CD4-positive, alpha-beta T cell treated with Interleukin-10 for 1 hour (primary cell): ENCODE data around the gene SOCS1.
A peak's percentile ranks its signal among the peaks of the same experiment; 100 is the strongest.

Experiments used
- DNase-seq: peaks from one replicate; pipeline ENCODE4 v3.0.0-alpha.2; 2020

Gene SOCS1

GRCh38 chr16:11283820-11284248, 27.8 kb upstream of the SOCS1 start:
- DNase-seq = no peak

GRCh38 chr16:11280616-11281522, 24.9 kb upstream of the SOCS1 start, which contains the start of gene PRM1:
Gene PRM1, minus strand, starts transcription at chr16:11281330. Its CDS starts 92 bp downstream, at chr16:11281238.
- no peak for DNase-seq

- DNase-seq = no peak
Observed at GRCh38 chr16:11278681-11279628, 23.0 kb upstream of the SOCS1 start.

GRCh38 chr16:11277607-11278337, 21.8 kb upstream of the SOCS1 start:
- DNase-seq = no peak

GRCh38 chr16:11276896-11277593, 21.0 kb upstream of the SOCS1 start:
- no peak for DNase-seq

- no peak for DNase-seq
Observed at GRCh38 chr16:11276143-11276895, 20.3 kb upstream of the SOCS1 start, which contains the start of gene PRM2. Gene PRM2, minus strand, starts transcription at chr16:11276480. Its CDS starts 110 bp downstream, at chr16:11276370.

GRCh38 chr16:11274964-11275363, 19.0 kb upstream of the SOCS1 start:
- no peak for DNase-seq

GRCh38 chr16:11273721-11274324, 17.8 kb upstream of the SOCS1 start:
- no peak for DNase-seq

- DNase-seq = no peak
Observed at GRCh38 chr16:11272921-11273720, 17.1 kb upstream of the SOCS1 start, which contains the start of gene PRM3. Gene PRM3, minus strand, starts transcription at chr16:11273629. Its CDS starts 34 bp downstream, at chr16:11273595.

- DNase-seq = no peak
Observed at GRCh38 chr16:11272484-11272883, 16.5 kb upstream of the SOCS1 start.

GRCh38 chr16:11271610-11272009, 15.6 kb upstream of the SOCS1 start:
- no peak for DNase-seq

- DNase-seq = no peak
Observed at GRCh38 chr16:11270602-11271162, 14.7 kb upstream of the SOCS1 start.

GRCh38 chr16:11268921-11269375, 12.9 kb upstream of the SOCS1 start, which contains the start of gene TNP2:
Gene TNP2, minus strand, starts transcription at chr16:11269325. Its CDS starts 63 bp downstream, at chr16:11269262.
- no peak for DNase-seq

- no peak for DNase-seq
Observed at GRCh38 chr16:11265124-11265523, 9.1 kb upstream of the SOCS1 start.

- no peak for DNase-seq
Observed at GRCh38 chr16:11264155-11264832, 8.3 kb upstream of the SOCS1 start.

- peak; percentile 40 for DNase-seq
Observed at GRCh38 chr16:11263737-11264136, 7.7 kb upstream of the SOCS1 start.

GRCh38 chr16:11262915-11263314, 6.9 kb upstream of the SOCS1 start:
- no peak for DNase-seq

- DNase-seq = no peak
Observed at GRCh38 chr16:11260596-11260966, 4.6 kb upstream of the SOCS1 start.
